IMR-90 (cell line): ENCODE results near the gene RIMBP2. TPM values are rescaled to one million over a fixed set of nuclear protein-coding genes. Genes with fewer than 3 reads are reported as not detected.

ENCODE experiments used
- ATAC-seq: fragments of 200-7000 bp; cut with Tn5 transposase; 2 replicates; pipeline ENCODE4 v1.9.1; 2020; ENCODE audit warnings: low read depth, mild to moderate bottlenecking, moderate library complexity
- BruUV-seq: library from RNA; stranded (reverse); fragments of 400-500 nt; replicated peaks from 2 replicates; lab custom pipeline; 2021; lab: Mats Ljungman, UMichigan
- CTCF ChIA-PET: fragments of 300-600 bp; formaldehyde crosslinking; extraction: SDS; loops from one replicate; lab custom pipeline; 2021; ENCODE audit warnings: antibody characterized with exemption; lab: Yijun Ruan, JAX
- POLR2A ChIA-PET: fragments of 300-600 bp; sonication (Branson Sonifier 250); formaldehyde crosslinking; loops from one replicate; lab custom pipeline; 2022; ENCODE audit warnings: antibody characterized with exemption; ENCODE audit not compliant: unreplicated experiment; lab: Charles Lee
- DNase-seq: peaks from one replicate; pipeline ENCODE4 v3.0.0; 2013
- H2AFZ ChIP-seq: replicated peaks from 2 replicates; pipeline ENCODE3; 2013; ENCODE audit warnings: low read length, mild to moderate bottlenecking; ENCODE audit not compliant: poor library complexity
- H2AK5ac ChIP-seq: 2 replicates; pipeline ENCODE4 v1.6.1; 2013; ENCODE audit warnings: low read depth, low read length, inconsistent platforms
- H2AK9ac ChIP-seq: replicated peaks from 2 replicates; pipeline ENCODE3; 2013; ENCODE audit warnings: mild to moderate bottlenecking, low read depth, low read length, moderate library complexity; ENCODE audit not compliant: poor library complexity
- H2BK120ac ChIP-seq: 2 replicates; pipeline ENCODE4 v1.6.1; 2013; ENCODE audit warnings: low read depth, low read length, inconsistent platforms
- H2BK15ac ChIP-seq: 3 replicates; pipeline ENCODE4 v1.6.1; 2013; ENCODE audit warnings: low read depth, low read length, inconsistent platforms
- H2BK20ac ChIP-seq: 2 replicates; pipeline ENCODE4 v1.6.1; 2013; ENCODE audit warnings: low read depth, mild to moderate bottlenecking, inconsistent platforms, low read length, moderate library complexity
- H2BK5ac ChIP-seq: 2 replicates; pipeline ENCODE4 v1.6.1; 2013; ENCODE audit warnings: mild to moderate bottlenecking, low read depth, low read length, inconsistent platforms; ENCODE audit not compliant: poor library complexity, severe bottlenecking
- H3K14ac ChIP-seq: replicated peaks from 2 replicates; pipeline ENCODE4 v1.6.1; 2013; ENCODE audit warnings: low read depth, low read length, inconsistent platforms
- H3K18ac ChIP-seq: 2 replicates; pipeline ENCODE4 v1.6.1; 2013; ENCODE audit warnings: low read depth, low read length, control low read depth
- H3K23ac ChIP-seq: 2 replicates; pipeline ENCODE4 v1.6.1; 2013; ENCODE audit warnings: low read depth, low read length, inconsistent platforms
- H3K27ac ChIP-seq: 2 replicates; pipeline ENCODE4 v1.5.1; 2013; ENCODE audit warnings: mild to moderate bottlenecking, control low read depth, low read length; ENCODE audit not compliant: insufficient read depth
- H3K27me3 ChIP-seq: 2 replicates; pipeline ENCODE4 v1.6.1; 2013; ENCODE audit warnings: low read length; ENCODE audit not compliant: control insufficient read depth, insufficient read depth
- H3K36me3 ChIP-seq: 2 replicates; pipeline ENCODE4 v1.6.1; 2013; ENCODE audit warnings: low read length, mixed read lengths; ENCODE audit not compliant: control insufficient read depth, insufficient read depth
- H3K4ac ChIP-seq: 2 replicates; pipeline ENCODE4 v1.6.1; 2013; ENCODE audit warnings: low read depth, low read length, inconsistent platforms
- H3K4me1 ChIP-seq: 2 replicates; pipeline ENCODE4 v1.6.1; 2013; ENCODE audit warnings: low read length, mixed read lengths; ENCODE audit not compliant: control insufficient read depth, insufficient read depth
- H3K4me2 ChIP-seq: 2 replicates; pipeline ENCODE4 v1.6.1; 2013; ENCODE audit warnings: low read depth, mild to moderate bottlenecking, control low read depth, low read length, moderate library complexity
- H3K4me3 ChIP-seq: 2 replicates; pipeline ENCODE4 v1.5.1; 2013; ENCODE audit warnings: low read depth, mild to moderate bottlenecking, control low read depth, low read length, moderate library complexity; ENCODE audit not compliant: insufficient read depth
- H3K56ac ChIP-seq: 2 replicates; pipeline ENCODE4 v1.6.1; 2013; ENCODE audit warnings: low read length, inconsistent platforms; ENCODE audit not compliant: insufficient read depth; ENCODE audit errors: extremely low read depth
- H3K79me1 ChIP-seq, 2 experiments: 2 replicates each; pipeline ENCODE4 v1.6.1; 2013; ENCODE audit warnings: low read length in 2 of 2, inconsistent platforms in 1 of 2, low read depth in 1 of 2
- H3K9ac ChIP-seq: 2 replicates; pipeline ENCODE4 v1.6.1; 2013; ENCODE audit warnings: low read depth, low read length, control low read depth
- H3K9me1 ChIP-seq: 2 replicates; pipeline ENCODE4 v1.6.1; 2013; ENCODE audit warnings: low read length, inconsistent platforms; ENCODE audit not compliant: insufficient read depth
- H3K9me3 ChIP-seq: 2 replicates; pipeline ENCODE4 v1.6.1; 2013; ENCODE audit warnings: low read length; ENCODE audit not compliant: control insufficient read depth, insufficient read depth
- H4K20me1 ChIP-seq: 2 replicates; pipeline ENCODE4 v1.6.1; 2013; ENCODE audit warnings: low read length, inconsistent platforms; ENCODE audit not compliant: insufficient read depth
- H4K5ac ChIP-seq: 2 replicates; pipeline ENCODE4 v1.6.1; 2013; ENCODE audit warnings: mild to moderate bottlenecking, low read depth, low read length, control low read depth
- H4K8ac ChIP-seq, 2 experiments: 2 replicates each; pipeline ENCODE4 v1.6.1; 2013; ENCODE audit warnings: low read depth in 2 of 2, low read length in 2 of 2, control low read depth in 1 of 2, inconsistent platforms in 1 of 2
- H4K91ac ChIP-seq: 2 replicates; pipeline ENCODE4 v1.6.1; 2013; ENCODE audit warnings: low read depth, low read length, inconsistent platforms; ENCODE audit not compliant: insufficient read depth
- CEBPB ChIP-seq: IDR thresholded peaks from 2 replicates; pipeline ENCODE4 v1.6.1; 2012; ENCODE audit warnings: low read depth, low read length, improper control_type of control experiment
- WGBS, 2 experiments: methylation state at CpG; one replicate each; pipeline versions ENCODE4 v1.1.5 to v1.1.7; 2013; ENCODE audit warnings: missing lambda C conversion rate in 2 of 2; ENCODE audit not compliant: insufficient read length in 1 of 2; ENCODE audit errors: extremely low coverage in 2 of 2; 5-methylcytosine and 5-hydroxymethylcytosine counted together
- dilution Hi-C: fragments of 300-500 bp; cut with HindIII; formaldehyde crosslinking; loops from one replicate; pipeline ENCODE4 v1.14.3; 2018; ENCODE audit warnings: low sequenced_read_pairs; ENCODE audit not compliant: unreplicated experiment
- in situ Hi-C: fragments of 300-500 bp; cut with MboI; formaldehyde crosslinking; loops from 3 replicates; pipeline ENCODE4 v1.14.3; 2019; ENCODE audit warnings: low sequenced_read_pairs, inconsistent platforms, mixed read lengths
- intact Hi-C: fragments of 100-400 bp; cut with micrococcal nuclease; formaldehyde crosslinking; loops from 2 replicates; pipeline ENCODE4 v1.10.0; 2022
- polyA plus RNA-seq, 3 experiments: library from polyadenylated mRNA; depleted of rRNA; stranded (reverse); fragments of >200 nt; gene quantifications; 2 replicates each; pipeline ENCODE4 v1.2.3, GENCODE V29; 2012; ENCODE audit warnings: low replicate concordance in 1 of 3
- total RNA-seq: library from RNA; depleted of rRNA; stranded (reverse); fragments of >200 nt; gene quantifications from 2 replicates; pipeline ENCODE4 v1.2.3, GENCODE V29; 2012

The RIMBP2 gene
- total and polyA plus RNA-seq, 2 of the 4 experiments (the other 2 are of a cell fraction) = not detected

GRCh38 chr12:130463275-130463658, 252.8 kb downstream of the RIMBP2 start:
- Histone ChIP-seq H3K14ac (no peak overlapping the region), H2BK20ac (no peak overlapping the region), H4K20me1 (no peaks in the 10 kb centered on the region), H3K4me2 (no peak overlapping the region), H2BK15ac (no peak overlapping the region), H3K27ac (no peak overlapping the region), H3K9me1 (no peaks in the 10 kb centered on the region), H3K9me3 (peaks cover 66% of the 10 kb centered on the region), H4K91ac (no peak overlapping the region), H3K36me3 (no peaks in the 10 kb centered on the region), H2AFZ (no peak overlapping the region), H3K18ac (no peak overlapping the region), H3K4me3 (no peak overlapping the region), H2BK120ac (no peak overlapping the region), H3K56ac (no peak overlapping the region), H4K8ac (no peak overlapping the region), H2AK5ac (no peak overlapping the region), H3K79me1 (no peaks in the 10 kb centered on the region), H3K27me3 (no peaks in the 10 kb centered on the region), H2AK9ac (no peak overlapping the region), H4K5ac (no peak overlapping the region), H3K4ac (no peak overlapping the region), H3K9ac (no peak overlapping the region), H3K4me1 (no peaks in the 10 kb centered on the region), H3K23ac (no peak overlapping the region), H2BK5ac (no peak overlapping the region)
- dilution Hi-C loops = no loop called here
- BruUV-seq = no TSS peak
- in situ Hi-C loops = no loop called here
- DNase-seq (no peak), ATAC-seq (no peak)
- no peak for TF ChIP-seq CEBPB
- POLR2A ChIA-PET = no interaction called here
- intact Hi-C loops = no loop called here
- CTCF ChIA-PET = no interaction called here
- WGBS, 2 experiments = 54% methylated on average over 3 of the region's 9 CpGs; no CpG with 5 or more reads in 1 of the 2 experiments
